ENCODE data around the gene COQ3.

DNA sequence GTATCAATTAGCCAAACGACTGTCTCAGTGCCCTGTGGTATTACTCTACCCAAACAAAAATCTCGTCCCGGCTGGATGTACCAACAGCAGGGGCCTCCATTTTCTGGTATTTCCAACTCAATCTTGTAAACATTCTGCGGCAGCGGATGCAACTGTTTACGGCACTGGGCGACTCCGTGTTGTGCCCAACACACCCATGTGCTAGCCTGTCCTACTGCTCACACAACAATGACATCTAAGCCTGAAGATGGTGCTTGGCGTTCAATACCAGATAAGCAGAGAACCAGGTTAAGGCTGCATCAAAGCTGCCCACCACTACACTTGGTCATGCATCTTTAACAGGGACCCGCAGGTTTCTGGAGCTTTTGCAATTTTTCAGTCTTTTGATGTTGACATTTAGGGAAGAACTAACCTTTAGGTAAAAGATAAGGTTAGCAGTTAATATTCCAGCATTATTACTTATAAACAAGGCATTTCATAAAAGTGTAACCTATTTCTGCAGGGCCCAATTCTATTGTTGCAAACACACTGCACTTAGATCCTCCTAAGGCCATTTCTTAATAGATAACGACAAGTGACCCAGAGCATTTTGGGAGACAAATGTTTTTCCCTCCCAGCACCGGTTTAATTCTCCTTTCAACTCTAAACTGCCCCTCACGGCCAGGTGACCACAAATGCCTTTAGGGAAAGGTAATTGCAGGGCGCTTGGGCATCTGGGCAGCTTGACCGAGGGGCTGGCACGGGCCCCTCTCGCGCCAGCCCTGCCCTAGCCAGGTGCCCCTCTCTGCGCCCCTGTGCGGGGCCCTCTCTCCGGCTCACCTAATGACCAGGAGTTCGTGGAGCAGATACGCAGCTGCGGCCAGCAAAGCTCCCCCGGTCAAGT, 45.5 kb downstream of the COQ3 start:
- TF ChIP-seq EP300 (conservative IDR thresholded peaks at IDR 0.05; ENCODE audit: poor library complexity, severe bottlenecking) (no peak), EZH2 (IDR thresholded peaks at IDR 0.05; ENCODE audit: borderline replicate concordance, insufficient read depth, low read length, poor library complexity, severe bottlenecking) (no peak), TAF1 (IDR thresholded peaks at IDR 0.05; ENCODE audit: low read depth) (no peak), POLR2AphosphoS5 (IDR thresholded peaks at IDR 0.05) (peak; percentile 34), SMC3 (conservative IDR thresholded peaks at IDR 0.05; ENCODE audit: poor library complexity) (no peak), MXI1 (conservative IDR thresholded peaks at IDR 0.05; ENCODE audit: poor library complexity, severe bottlenecking) (no peak)
- TF ChIP-seq, protein P1, sequence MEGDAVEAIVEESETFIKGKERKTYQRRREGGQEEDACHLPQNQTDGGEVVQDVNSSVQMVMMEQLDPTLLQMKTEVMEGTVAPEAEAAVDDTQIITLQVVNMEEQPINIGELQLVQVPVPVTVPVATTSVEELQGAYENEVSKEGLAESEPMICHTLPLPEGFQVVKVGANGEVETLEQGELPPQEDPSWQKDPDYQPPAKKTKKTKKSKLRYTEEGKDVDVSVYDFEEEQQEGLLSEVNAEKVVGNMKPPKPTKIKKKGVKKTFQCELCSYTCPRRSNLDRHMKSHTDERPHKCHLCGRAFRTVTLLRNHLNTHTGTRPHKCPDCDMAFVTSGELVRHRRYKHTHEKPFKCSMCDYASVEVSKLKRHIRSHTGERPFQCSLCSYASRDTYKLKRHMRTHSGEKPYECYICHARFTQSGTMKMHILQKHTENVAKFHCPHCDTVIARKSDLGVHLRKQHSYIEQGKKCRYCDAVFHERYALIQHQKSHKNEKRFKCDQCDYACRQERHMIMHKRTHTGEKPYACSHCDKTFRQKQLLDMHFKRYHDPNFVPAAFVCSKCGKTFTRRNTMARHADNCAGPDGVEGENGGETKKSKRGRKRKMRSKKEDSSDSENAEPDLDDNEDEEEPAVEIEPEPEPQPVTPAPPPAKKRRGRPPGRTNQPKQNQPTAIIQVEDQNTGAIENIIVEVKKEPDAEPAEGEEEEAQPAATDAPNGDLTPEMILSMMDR (IDR thresholded peaks at IDR 0.05; ENCODE audit: poor library complexity, severe bottlenecking), result no peak
- TF ChIP-seq, protein P2, sequence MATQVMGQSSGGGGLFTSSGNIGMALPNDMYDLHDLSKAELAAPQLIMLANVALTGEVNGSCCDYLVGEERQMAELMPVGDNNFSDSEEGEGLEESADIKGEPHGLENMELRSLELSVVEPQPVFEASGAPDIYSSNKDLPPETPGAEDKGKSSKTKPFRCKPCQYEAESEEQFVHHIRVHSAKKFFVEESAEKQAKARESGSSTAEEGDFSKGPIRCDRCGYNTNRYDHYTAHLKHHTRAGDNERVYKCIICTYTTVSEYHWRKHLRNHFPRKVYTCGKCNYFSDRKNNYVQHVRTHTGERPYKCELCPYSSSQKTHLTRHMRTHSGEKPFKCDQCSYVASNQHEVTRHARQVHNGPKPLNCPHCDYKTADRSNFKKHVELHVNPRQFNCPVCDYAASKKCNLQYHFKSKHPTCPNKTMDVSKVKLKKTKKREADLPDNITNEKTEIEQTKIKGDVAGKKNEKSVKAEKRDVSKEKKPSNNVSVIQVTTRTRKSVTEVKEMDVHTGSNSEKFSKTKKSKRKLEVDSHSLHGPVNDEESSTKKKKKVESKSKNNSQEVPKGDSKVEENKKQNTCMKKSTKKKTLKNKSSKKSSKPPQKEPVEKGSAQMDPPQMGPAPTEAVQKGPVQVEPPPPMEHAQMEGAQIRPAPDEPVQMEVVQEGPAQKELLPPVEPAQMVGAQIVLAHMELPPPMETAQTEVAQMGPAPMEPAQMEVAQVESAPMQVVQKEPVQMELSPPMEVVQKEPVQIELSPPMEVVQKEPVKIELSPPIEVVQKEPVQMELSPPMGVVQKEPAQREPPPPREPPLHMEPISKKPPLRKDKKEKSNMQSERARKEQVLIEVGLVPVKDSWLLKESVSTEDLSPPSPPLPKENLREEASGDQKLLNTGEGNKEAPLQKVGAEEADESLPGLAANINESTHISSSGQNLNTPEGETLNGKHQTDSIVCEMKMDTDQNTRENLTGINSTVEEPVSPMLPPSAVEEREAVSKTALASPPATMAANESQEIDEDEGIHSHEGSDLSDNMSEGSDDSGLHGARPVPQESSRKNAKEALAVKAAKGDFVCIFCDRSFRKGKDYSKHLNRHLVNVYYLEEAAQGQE (IDR thresholded peaks at IDR 0.05; ENCODE audit: borderline replicate concordance), result peak; percentile 7

All from neural cell (in vitro differentiated cells).